GM12878 (cell line): ENCODE data around the gene MYOCOS. TPM values are rescaled to one million over a fixed set of nuclear protein-coding genes. Genes with fewer than 3 reads are reported as not detected.

Experiments
- ATAC-seq: fragments of 200-7000 bp; cut with Tn5 transposase; 3 replicates; pipeline ENCODE4 v1.9.1; 2020; ENCODE audit warnings: mild to moderate bottlenecking, moderate library complexity
- BruUV-seq: library from RNA; stranded (reverse); fragments of 400-500 nt; replicated peaks from 2 replicates; lab custom pipeline; 2021; lab: Mats Ljungman, UMichigan
- CTCF ChIA-PET: fragments of 300-600 bp; sonication (Branson Sonifier 250); formaldehyde crosslinking; extraction: SDS; loops from one replicate; lab custom pipeline; 2021; ENCODE audit warnings: inconsistent platforms; lab: Yijun Ruan, JAX
- POLR2A ChIA-PET: fragments of 350-600 bp; formaldehyde crosslinking; extraction: SDS; loops from one replicate; lab custom pipeline; 2021; ENCODE audit warnings: inconsistent platforms; lab: Charles Lee
- RAD21 ChIA-PET: fragments of 300-600 bp; sonication (Branson Sonifier 250); formaldehyde crosslinking; loops from one replicate; lab custom pipeline; 2023; ENCODE audit warnings: antibody characterized with exemption; ENCODE audit not compliant: unreplicated experiment; lab: Charles Lee
- SMC1A ChIA-PET: fragments of 300-600 bp; sonication (Branson Sonifier 250); formaldehyde crosslinking; loops from one replicate; lab custom pipeline; 2023; ENCODE audit not compliant: unreplicated experiment, uncharacterized antibody; lab: Charles Lee
- DNase-seq: peaks from one replicate; pipeline ENCODE4 v3.0.0-alpha.2; 2011; ENCODE audit warnings: low read depth, low spot score
- FAIRE-seq: peaks from 3 replicates; lab custom pipeline; 2011; peaks lifted over from hg19 to GRCh38; lab: Jason Lieb, UNC
- H2AFZ ChIP-seq: 2 replicates; pipeline ENCODE4 v1.6.0; 2011; ENCODE audit warnings: low read depth, low read length, control low read depth; ENCODE audit not compliant: control insufficient read depth
- H3K27ac ChIP-seq: 2 replicates; pipeline ENCODE4 v1.5.1; 2011; ENCODE audit warnings: control low read depth; ENCODE audit not compliant: control insufficient read depth, insufficient read depth
- H3K27me3 ChIP-seq, 2 experiments: replicated peaks in 1 of 2; 2 replicates each; pipeline versions ENCODE4 v1.6.0 to v1.6.1; 2011; ENCODE audit warnings: low read length in 1 of 2; ENCODE audit not compliant: control insufficient read depth in 2 of 2, insufficient read depth in 2 of 2
- H3K36me3 ChIP-seq, 2 experiments: 2 replicates each; pipeline ENCODE4 v1.5.1; 2011; ENCODE audit warnings: low read length in 1 of 2; ENCODE audit not compliant: control insufficient read depth in 2 of 2, insufficient read depth in 2 of 2
- H3K4me1 ChIP-seq: 2 replicates; pipeline ENCODE4 v1.6.1; 2011; ENCODE audit warnings: mild to moderate bottlenecking, low read length, moderate library complexity, mixed read lengths; ENCODE audit not compliant: control insufficient read depth, insufficient read depth
- H3K4me2 ChIP-seq: 2 replicates; pipeline ENCODE4 v1.6.0; 2011; ENCODE audit warnings: control low read depth; ENCODE audit not compliant: control insufficient read depth, insufficient read depth
- H3K4me3 ChIP-seq: fragments of 200-600 bp; sonication (generic); 2 replicates; pipeline ENCODE4 v1.5.1; 2016
- H3K79me2 ChIP-seq: 2 replicates; pipeline ENCODE4 v1.6.0; 2011; ENCODE audit warnings: low read length; ENCODE audit not compliant: control insufficient read depth, insufficient read depth
- H3K9ac ChIP-seq: 2 replicates; pipeline ENCODE4 v1.8.0; 2011; ENCODE audit warnings: low read length, control low read depth, mixed read lengths; ENCODE audit not compliant: control insufficient read depth, insufficient read depth
- H3K9me3 ChIP-seq: replicated peaks from 3 replicates; pipeline ENCODE4 v1.5.1; 2011; ENCODE audit warnings: mild to moderate bottlenecking, low read length; ENCODE audit not compliant: control insufficient read depth, insufficient read depth
- H4K20me1 ChIP-seq: 2 replicates; pipeline ENCODE4 v1.6.0; 2011; ENCODE audit not compliant: control insufficient read depth, insufficient read depth
- POLR2AphosphoS2 ChIP-seq: IDR thresholded peaks from 2 replicates; pipeline ENCODE4 v1.6.1; 2011; ENCODE audit warnings: low read depth, mild to moderate bottlenecking, low read length, improper control_type of control experiment, moderate library complexity
- WGBS: methylation state at CpG from one replicate; pipeline ENCODE4 v1.1.6; 2016; ENCODE audit warnings: low lambda C conversion rate; ENCODE audit not compliant: insufficient replicate concordance, insufficient coverage; ENCODE audit errors: missing lambda C conversion rate; 5-methylcytosine and 5-hydroxymethylcytosine counted together
- in situ Hi-C: fragments of 300-500 bp; cut with MboI; formaldehyde crosslinking; loops from 9 replicates; pipeline ENCODE4 v1.14.3; 2018; ENCODE audit warnings: mixed read lengths
- intact Hi-C: fragments of 100-400 bp; cut with micrococcal nuclease; formaldehyde crosslinking; loops from one replicate; pipeline ENCODE4 v1.14.2; 2022; ENCODE audit not compliant: unreplicated experiment
- polyA plus RNA-seq, 11 experiments: library from polyadenylated mRNA; depleted of rRNA in 4 of 11; unstranded in 6 of 11; stranded (reverse) in 5 of 11; fragments of >200 nt; fragmentation: Nextera tagmentation in 4 of 11; fragmentation: Illumina TruSeq in 1 of 11; extraction: Ambion mirVana in 4 of 11; extraction: Trizol in 1 of 11; gene quantifications; 1 replicate in 1 of 11; 2 replicates in 10 of 11; pipeline versions ENCODE4 v1.2.1 to v1.2.3, GENCODE V29; 2011 to 2016; ENCODE audit warnings: inconsistent platforms in 2 of 11, missing spikeins in 2 of 11, low read depth in 1 of 11
- total RNA-seq, 4 experiments: library from RNA; depleted of rRNA in 3 of 4; stranded (reverse); fragments of >200 nt in 3 of 4; fragmentation: Illumina TruSeq in 1 of 4; extraction: Trizol in 1 of 4; gene quantifications; 2 replicates each; pipeline versions ENCODE4 v1.2.1 to v1.2.3, GENCODE V29; 2013 to 2021
- TF ChIP-seq, protein P1 (sequence below): fragments of 450-650 bp; IDR thresholded peaks from 2 replicates; pipeline ENCODE4 v1.6.1; 2016; ENCODE audit warnings: mild to moderate bottlenecking

MYOCOS gene
- total and polyA plus RNA-seq, 10 of the 15 experiments (the other 5 are each of a cell fraction or from before 2014, with no cell fraction given) = 0.12 to 0.24 (median 0.16) TPM; not detected in 4

GRCh38 chr1:171641076-171641864, 19.2 kb downstream of the MYOCOS start:
- ChIA-PET SMC1A (interaction anchor here (1.4 kb wide), 2 partner anchors 25 to 43 kb away, joined by 4 to 5 read pairs; no protein-coding TSS in a partner anchor), CTCF (interaction anchor here (0.9 to 7.5 kb wide), 9 partner anchors 8 to 162 kb away, joined by 3 to 60 read pairs (median 3); partner anchors contain the start of gene PRRC2C), RAD21 (interaction anchor here (1.2 kb wide), 1 partner anchor 14 kb away, joined by 3 read pairs; no protein-coding TSS in a partner anchor), POLR2A (no interaction called here)
- Histone ChIP-seq H3K9me3 (no peaks in the 10 kb centered on the region), H3K36me3 (no peaks in the 10 kb centered on the region), H3K4me3 (no peak overlapping the region), H3K27ac (no peak overlapping the region), H3K4me2 (no peak overlapping the region), H3K9ac (no peak overlapping the region), H3K4me1 (no peaks in the 10 kb centered on the region), H3K79me2 (no peaks in the 10 kb centered on the region), H2AFZ (no peak overlapping the region), H3K27me3 (peaks cover 0 to 4% of the 10 kb centered on the region in 2 experiments; a peak in 1 of 4 replicates), H4K20me1 (no peaks in the 10 kb centered on the region; the same call in 1 of the 2 replicates)
- FAIRE-seq (no peak), DNase-seq (no peak), ATAC-seq (no peak)
- no TSS peak for BruUV-seq
- no peak for TF ChIP-seq POLR2AphosphoS2
- TF ChIP-seq, protein P1, sequence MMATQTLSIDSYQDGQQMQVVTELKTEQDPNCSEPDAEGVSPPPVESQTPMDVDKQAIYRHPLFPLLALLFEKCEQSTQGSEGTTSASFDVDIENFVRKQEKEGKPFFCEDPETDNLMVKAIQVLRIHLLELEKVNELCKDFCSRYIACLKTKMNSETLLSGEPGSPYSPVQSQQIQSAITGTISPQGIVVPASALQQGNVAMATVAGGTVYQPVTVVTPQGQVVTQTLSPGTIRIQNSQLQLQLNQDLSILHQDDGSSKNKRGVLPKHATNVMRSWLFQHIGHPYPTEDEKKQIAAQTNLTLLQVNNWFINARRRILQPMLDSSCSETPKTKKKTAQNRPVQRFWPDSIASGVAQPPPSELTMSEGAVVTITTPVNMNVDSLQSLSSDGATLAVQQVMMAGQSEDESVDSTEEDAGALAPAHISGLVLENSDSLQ = no peak
- in situ Hi-C loops (loop anchor here (5.0 kb wide), 1 partner anchor 341 kb away; no protein-coding TSS in a partner anchor), intact Hi-C loops (loop anchor here (10.0 kb wide), 1 partner anchor 144 kb away; the partner anchor contains the start of gene METTL13)
- 28% methylated on average over 10 of the region's 10 CpGs for WGBS
